ENCODE measurements around the gene CNOT6L.

CNOT6L gene

GRCh38 chr4:77819843-77820648 is 878 bp upstream of the CNOT6L start:
- Histone ChIP-seq H3K4me1 (ENCODE audit: insufficient read depth, low read length, poor library complexity, severe bottlenecking) (peaks cover 32% of the 10 kb centered on the region), H4K20me1 (ENCODE audit: insufficient read depth, low read length, poor library complexity, severe bottlenecking) (peaks cover 33% of the 10 kb centered on the region), H3K9ac (ENCODE audit: low read depth, low read length, poor library complexity, severe bottlenecking) (peak overlapping the region; percentile 94), H3F3A (ENCODE audit: low read depth) (no peaks in the 10 kb centered on the region), H3K4me3 (ENCODE audit: low read length, poor library complexity, severe bottlenecking) (peak overlapping the region; percentile 94), H3K9me2 (replicated peaks; ENCODE audit: low read depth, low read length) (no peaks in the 10 kb centered on the region), H3K9me3 (ENCODE audit: insufficient read depth, low read depth, low read length) (no peaks in the 10 kb centered on the region), H2AFZ (ENCODE audit: low read length) (peak overlapping the region; percentile 98), H3K79me2 (ENCODE audit: insufficient read depth, low read length) (peaks cover 47% of the 10 kb centered on the region), H3K36me3 (ENCODE audit: insufficient read depth, low read length) (no peaks in the 10 kb centered on the region), H3K4me2 (ENCODE audit: low read depth, low read length, poor library complexity, severe bottlenecking) (peak overlapping the region; percentile 82), H3K27me3 (ENCODE audit: insufficient read depth, low read length, poor library complexity, severe bottlenecking) (peaks cover 5% of the 10 kb centered on the region)
- no peak for TF ChIP-seq EZH2phosphoT487 (IDR thresholded peaks at IDR 0.05; ENCODE audit: borderline replicate concordance)
- 0 out of 2 replicates have a peak, but pooled peaks have one; percentile 9 for TF ChIP-seq CTCF (conservative IDR thresholded peaks at IDR 0.05; ENCODE audit: low read length)

GRCh38 chr4:77819404-77819842 is 255 bp upstream of the CNOT6L start:
- TF ChIP-seq CTCF (conservative IDR thresholded peaks at IDR 0.05; ENCODE audit: low read length) = no peak
- TF ChIP-seq EZH2phosphoT487 (IDR thresholded peaks at IDR 0.05; ENCODE audit: borderline replicate concordance) = no peak
- Histone ChIP-seq H3K4me1 (ENCODE audit: insufficient read depth, low read length, poor library complexity, severe bottlenecking) (peaks cover 37% of the 10 kb centered on the region), H3K27me3 (ENCODE audit: insufficient read depth, low read length, poor library complexity, severe bottlenecking) (peaks cover 5% of the 10 kb centered on the region), H3K4me2 (ENCODE audit: low read depth, low read length, poor library complexity, severe bottlenecking) (peak overlapping the region; percentile 82), H3K36me3 (ENCODE audit: insufficient read depth, low read length) (no peaks in the 10 kb centered on the region), H3K9me2 (replicated peaks; ENCODE audit: low read depth, low read length) (no peaks in the 10 kb centered on the region), H3K9me3 (ENCODE audit: insufficient read depth, low read depth, low read length) (no peaks in the 10 kb centered on the region), H2AFZ (ENCODE audit: low read length) (peak overlapping the region; percentile 94), H4K20me1 (ENCODE audit: insufficient read depth, low read length, poor library complexity, severe bottlenecking) (peaks cover 38% of the 10 kb centered on the region), H3F3A (ENCODE audit: low read depth) (no peaks in the 10 kb centered on the region), H3K79me2 (ENCODE audit: insufficient read depth, low read length) (peaks cover 53% of the 10 kb centered on the region), H3K9ac (ENCODE audit: low read depth, low read length, poor library complexity, severe bottlenecking) (peak overlapping the region; percentile 94), H3K4me3 (ENCODE audit: low read length, poor library complexity, severe bottlenecking) (peak overlapping the region; percentile 94)

GRCh38 chr4:77818073-77818601 is 1.0 kb downstream of the CNOT6L start:
- TF ChIP-seq CTCF (conservative IDR thresholded peaks at IDR 0.05; ENCODE audit: low read length) (peak; percentile 71), EZH2phosphoT487 (IDR thresholded peaks at IDR 0.05; ENCODE audit: borderline replicate concordance) (no peak)
- Histone ChIP-seq H3K79me2 (ENCODE audit: insufficient read depth, low read length) (peaks cover 66% of the 10 kb centered on the region), H3K4me3 (ENCODE audit: low read length, poor library complexity, severe bottlenecking) (peak overlapping the region; percentile 94), H3K36me3 (ENCODE audit: insufficient read depth, low read length) (no peaks in the 10 kb centered on the region), H3K4me1 (ENCODE audit: insufficient read depth, low read length, poor library complexity, severe bottlenecking) (peaks cover 43% of the 10 kb centered on the region), H3K9ac (ENCODE audit: low read depth, low read length, poor library complexity, severe bottlenecking) (peak overlapping the region; percentile 94), H2AFZ (ENCODE audit: low read length) (0 out of 2 replicates have a peak overlapping the region, but pooled peaks have one; percentile 94), H3F3A (ENCODE audit: low read depth) (no peaks in the 10 kb centered on the region), H3K9me3 (ENCODE audit: insufficient read depth, low read depth, low read length) (no peaks in the 10 kb centered on the region), H3K4me2 (ENCODE audit: low read depth, low read length, poor library complexity, severe bottlenecking) (peak overlapping the region; percentile 88), H4K20me1 (ENCODE audit: insufficient read depth, low read length, poor library complexity, severe bottlenecking) (peaks cover 51% of the 10 kb centered on the region), H3K9me2 (replicated peaks; ENCODE audit: low read depth, low read length) (no peaks in the 10 kb centered on the region), H3K27me3 (ENCODE audit: insufficient read depth, low read length, poor library complexity, severe bottlenecking) (peaks cover 5% of the 10 kb centered on the region)

Data from Loucy (cell line).